Osteoblast (primary cell): Measurements from ENCODE around the gene CEBPB. TPM values are rescaled to one million over a fixed set of nuclear protein-coding genes. Genes with fewer than 3 reads are reported as not detected.

Experiments
- DNase-seq: peaks from one replicate; pipeline ENCODE4 v3.0.0; 2011; ENCODE audit warnings: low spot score, mixed read lengths; ENCODE audit not compliant: insufficient read length; ENCODE audit errors: missing footprints
- H2AFZ ChIP-seq: 2 replicates; pipeline ENCODE4 v1.6.0; 2011; ENCODE audit warnings: mild to moderate bottlenecking, low read length
- H3K27ac ChIP-seq: 2 replicates; pipeline ENCODE4 v1.5.1; 2011; ENCODE audit warnings: mild to moderate bottlenecking, low read depth, low read length, moderate library complexity
- H3K27me3 ChIP-seq: 2 replicates; pipeline ENCODE4 v1.6.0; 2012; ENCODE audit warnings: mild to moderate bottlenecking, control low read depth, inconsistent platforms, low read length, moderate library complexity; ENCODE audit not compliant: insufficient read depth
- H3K36me3 ChIP-seq: 2 replicates; pipeline ENCODE4 v1.5.1; 2011; ENCODE audit warnings: mild to moderate bottlenecking, low read length, control low read depth, moderate library complexity; ENCODE audit not compliant: insufficient read depth
- H3K4me1 ChIP-seq: 2 replicates; pipeline ENCODE4 v1.5.1; 2011; ENCODE audit warnings: mild to moderate bottlenecking, low read length, control low read depth, moderate library complexity; ENCODE audit not compliant: insufficient read depth
- H3K4me2 ChIP-seq: 2 replicates; pipeline ENCODE4 v1.6.0; 2011; ENCODE audit warnings: mild to moderate bottlenecking, low read length; ENCODE audit not compliant: insufficient read depth
- H3K4me3 ChIP-seq: fragments of 200-600 bp; sonication (generic); 3 replicates; pipeline ENCODE4 v1.5.1; 2012; ENCODE audit warnings: mild to moderate bottlenecking, low read length, inconsistent platforms; ENCODE audit not compliant: insufficient read depth
- H3K79me2 ChIP-seq: 2 replicates; pipeline ENCODE4 v1.6.0; 2012; ENCODE audit warnings: mild to moderate bottlenecking, low read length, control low read depth, inconsistent platforms; ENCODE audit not compliant: insufficient read depth
- H3K9me3 ChIP-seq: 2 replicates; pipeline ENCODE4 v1.5.1; 2011; ENCODE audit warnings: low read depth, low read length, control low read depth
- H4K20me1 ChIP-seq: 2 replicates; pipeline ENCODE4 v1.6.0; 2012; ENCODE audit warnings: mild to moderate bottlenecking, low read length, control low read depth; ENCODE audit not compliant: insufficient read depth
- CTCF ChIP-seq: IDR thresholded peaks from 2 replicates; pipeline ENCODE4 v1.5.1; 2011; ENCODE audit warnings: mild to moderate bottlenecking, low read depth, low read length, moderate library complexity; ENCODE audit errors: extremely low read depth
- total RNA-seq: library from RNA; depleted of rRNA; stranded (reverse); fragments of >200 nt; gene quantifications from 2 replicates; pipeline ENCODE4 v1.2.3, GENCODE V29; 2012

CEBPB gene
- total RNA-seq, 1 donor, result 79.3 TPM

GRCh38 chr20:50229156-50229607 lies 38.6 kb downstream of the CEBPB start:
- Histone ChIP-seq H3K79me2 (no peaks in the 10 kb centered on the region), H2AFZ (no peak overlapping the region), H4K20me1 (no peaks in the 10 kb centered on the region), H3K36me3 (no peaks in the 10 kb centered on the region), H3K27ac (no peak overlapping the region), H3K4me2 (no peak overlapping the region), H3K27me3 (no peaks in the 10 kb centered on the region), H3K9me3 (no peaks in the 10 kb centered on the region), H3K4me3 (no peak overlapping the region), H3K4me1 (peaks cover 27% of the 10 kb centered on the region)
- peak; percentile 36 for DNase-seq
- no peak for TF ChIP-seq CTCF

GRCh38 chr20:50230184-50230583 lies 39.6 kb downstream of the CEBPB start:
- H3K79me2 ChIP-seq, result no peaks in the 10 kb centered on the region
- no peak overlapping the region for H3K27ac ChIP-seq
- no peaks in the 10 kb centered on the region for H3K36me3 ChIP-seq
- no peaks in the 10 kb centered on the region for H4K20me1 ChIP-seq
- no peak overlapping the region for H2AFZ ChIP-seq
- TF ChIP-seq CTCF, result no peak
- no peak for DNase-seq
- H3K4me3 ChIP-seq, result no peak overlapping the region
- H3K9me3 ChIP-seq, result no peaks in the 10 kb centered on the region
- no peaks in the 10 kb centered on the region for H3K27me3 ChIP-seq
- no peak overlapping the region for H3K4me2 ChIP-seq
- peaks cover 22% of the 10 kb centered on the region for H3K4me1 ChIP-seq

- TF ChIP-seq CTCF, result no peak
- Histone ChIP-seq H3K36me3 (no peaks in the 10 kb centered on the region), H3K79me2 (no peaks in the 10 kb centered on the region), H3K27ac (no peak overlapping the region), H3K4me3 (no peak overlapping the region), H4K20me1 (no peaks in the 10 kb centered on the region), H2AFZ (no peak overlapping the region), H3K27me3 (no peaks in the 10 kb centered on the region), H3K4me1 (peaks cover 14% of the 10 kb centered on the region), H3K4me2 (no peak overlapping the region), H3K9me3 (no peaks in the 10 kb centered on the region)
- DNase-seq, result peak; percentile 29
Measured at GRCh38 chr20:50230871-50231560, 40.4 kb downstream of the CEBPB start.

GRCh38 chr20:50231854-50232253 lies 41.2 kb downstream of the CEBPB start:
- no peak overlapping the region for H3K4me2 ChIP-seq
- TF ChIP-seq CTCF, result no peak
- no peaks in the 10 kb centered on the region for H3K79me2 ChIP-seq
- no peaks in the 10 kb centered on the region for H3K27me3 ChIP-seq
- H4K20me1 ChIP-seq, result no peaks in the 10 kb centered on the region
- DNase-seq, result peak; percentile 18
- no peak overlapping the region for H3K4me3 ChIP-seq
- no peak overlapping the region for H2AFZ ChIP-seq
- no peaks in the 10 kb centered on the region for H3K36me3 ChIP-seq
- peaks cover 6% of the 10 kb centered on the region for H3K4me1 ChIP-seq
- H3K9me3 ChIP-seq, result no peaks in the 10 kb centered on the region
- no peak overlapping the region for H3K27ac ChIP-seq
